ENCODE measurements around the gene HBE1. TPM values are rescaled to one million over a fixed set of nuclear protein-coding genes. Genes with fewer than 3 reads are reported as not detected.

Gene HBE1
- total and polyA plus RNA-seq, 9 of the 15 experiments (the other 6 are each of a cell fraction or from before 2014, with no cell fraction given), result 612 to 10,250 (median 2,181) TPM

GRCh38 chr11:5284637-5285036, 14.9 kb upstream of the HBE1 start (continued):
- TF ChIP-seq PBX2 (CRISPR knock-in tag; IDR thresholded peaks at IDR 0.05; ENCODE audit: low read depth) (no peak), PBX2 (tag; conservative IDR thresholded peaks at IDR 0.05; ENCODE audit: low read depth) (no peak), PML (IDR thresholded peaks at IDR 0.05; ENCODE audit: low read length) (peak; percentile 84), PURB (CRISPR knock-in tag; IDR thresholded peaks at IDR 0.05; ENCODE audit: low read depth) (no peak), L3MBTL2 (IDR thresholded peaks at IDR 0.05) (no peak), MYBL2 (IDR thresholded peaks at IDR 0.05; ENCODE audit: low read depth) (no peak), MYBL2 (CRISPR knock-in tag; IDR thresholded peaks at IDR 0.05; ENCODE audit: borderline replicate concordance) (no peak), TCFL5 (CRISPR knock-in tag; conservative IDR thresholded peaks at IDR 0.05) (no peak), ZNF143 (CRISPR knock-in tag; IDR thresholded peaks at IDR 0.05) (no peak), SAFB2 (IDR thresholded peaks at IDR 0.05; ENCODE audit: borderline replicate concordance, low read depth, low read length, severe bottlenecking) (no peak), ZNF232 (CRISPR knock-in tag; IDR thresholded peaks at IDR 0.05) (no peak), SETDB1 (IDR thresholded peaks at IDR 0.05; ENCODE audit: low read length) (no peak), CREB1 (IDR thresholded peaks at IDR 0.05) (peak; percentile 49; the same call in 1 of the 2 replicates), CREB1 (CRISPR knock-in tag; IDR thresholded peaks at IDR 0.05) (no peak), C11orf30 (IDR thresholded peaks at IDR 0.05; ENCODE audit: low read depth) (0 out of 2 replicates have a peak, but pooled peaks have one; percentile 29), NELFE (IDR thresholded peaks at IDR 0.05; ENCODE audit: insufficient read depth, insufficient read length) (no peak), ZNF449 (CRISPR knock-in tag; IDR thresholded peaks at IDR 0.05) (no peak), CEBPB (tag; IDR thresholded peaks at IDR 0.05) (no peak), ZBTB9 (CRISPR knock-in tag; IDR thresholded peaks at IDR 0.05) (no peak), SMARCA4 (IDR thresholded peaks at IDR 0.05) (peak; percentile 29), ZNF165 (CRISPR knock-in tag; IDR thresholded peaks at IDR 0.05; ENCODE audit: borderline replicate concordance) (no peak), TARDBP (IDR thresholded peaks at IDR 0.05) (no peak), PPARD (CRISPR knock-in tag; IDR thresholded peaks at IDR 0.05) (no peak), CBX8 (IDR thresholded peaks at IDR 0.05; ENCODE audit: borderline replicate concordance, extremely low read depth, low read depth, low read length, poor library complexity, severe bottlenecking) (no peak), THRAP3 (IDR thresholded peaks at IDR 0.05; ENCODE audit: borderline replicate concordance) (no peak), TBL1XR1 (IDR thresholded peaks at IDR 0.05; ENCODE audit: low read length in 2 of 2) (peak; percentile 65 to 87; a peak in 3 of 4 replicates), ZNF695 (CRISPR knock-in tag; IDR thresholded peaks at IDR 0.05) (no peak)

All from K562 (cell line).